HG02798 (cell line): ENCODE measurements around the gene ARL14EPL.
"Not testable (repeated sequence)": the region's sequence is repeated elsewhere in the genome, so short reads cannot be mapped to it uniquely, and the experiment has no call there.

ENCODE experiments used
- ATAC-seq: cut with Tn5 transposase; IDR thresholded peaks from one replicate; pipeline ENCODE4 v1.9.1; 2021; ENCODE audit warnings: mild to moderate bottlenecking; ENCODE audit not compliant: unreplicated experiment, poor library complexity

The ARL14EPL gene

DNA sequence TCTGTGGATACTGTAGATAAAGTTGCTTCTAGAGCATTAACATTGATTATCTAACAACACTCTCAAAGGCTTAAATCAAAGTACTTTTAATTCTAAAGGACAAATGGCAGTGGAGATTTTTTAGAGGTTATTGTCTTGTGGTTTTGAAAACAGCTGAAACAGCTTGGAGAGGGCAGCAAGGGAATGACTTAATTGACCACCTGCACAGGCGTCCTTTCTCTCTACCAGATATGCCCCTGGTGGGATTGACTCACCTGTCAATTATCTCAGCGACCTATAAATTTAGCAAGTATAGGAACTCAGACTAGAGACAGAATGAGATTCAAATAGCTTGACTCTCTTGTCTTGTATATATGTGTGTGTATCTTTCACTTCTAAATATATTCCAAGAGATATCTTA, 13.5 kb downstream of the ARL14EPL start:
- ATAC-seq: no peak

DNA sequence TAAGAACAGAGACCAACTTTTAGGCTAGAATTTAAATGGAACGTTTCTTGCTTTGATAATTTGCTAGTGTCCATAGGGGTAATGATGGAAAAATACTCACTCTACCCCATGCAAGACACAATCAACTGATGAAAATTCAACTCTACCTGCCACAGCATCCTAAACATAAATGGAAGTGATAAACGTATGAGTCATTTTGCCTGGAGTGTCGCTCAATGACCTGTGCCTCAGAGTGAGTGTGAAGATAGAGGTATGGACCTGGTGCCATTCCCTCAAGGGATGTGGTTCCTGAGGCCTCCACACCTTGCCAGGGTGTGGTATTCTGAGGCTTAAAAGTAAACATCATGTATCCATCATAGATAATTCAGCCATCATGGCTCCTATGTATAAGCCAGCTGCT, 14.0 kb downstream of the ARL14EPL start:
- ATAC-seq: no peak

DNA sequence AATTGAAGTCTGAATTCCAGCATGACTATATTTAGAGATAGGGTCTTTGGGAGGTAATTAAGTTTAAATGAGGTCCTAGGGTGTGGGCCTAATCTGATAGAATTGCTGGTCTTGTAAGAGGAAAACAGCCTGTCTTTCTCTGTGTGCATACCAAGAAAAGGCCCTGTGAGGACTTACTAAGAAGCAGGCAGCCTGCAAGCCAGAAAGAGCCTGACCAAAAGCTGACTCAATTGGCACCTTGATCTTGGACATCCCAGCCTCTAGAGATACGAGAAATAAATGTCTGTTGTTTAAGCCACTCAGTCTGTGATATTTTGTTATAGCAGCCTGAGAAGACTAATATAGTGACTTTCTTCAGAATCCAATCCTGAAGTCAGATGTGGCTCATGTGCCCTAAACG, 14.6 kb downstream of the ARL14EPL start:
- ATAC-seq: no peak

DNA sequence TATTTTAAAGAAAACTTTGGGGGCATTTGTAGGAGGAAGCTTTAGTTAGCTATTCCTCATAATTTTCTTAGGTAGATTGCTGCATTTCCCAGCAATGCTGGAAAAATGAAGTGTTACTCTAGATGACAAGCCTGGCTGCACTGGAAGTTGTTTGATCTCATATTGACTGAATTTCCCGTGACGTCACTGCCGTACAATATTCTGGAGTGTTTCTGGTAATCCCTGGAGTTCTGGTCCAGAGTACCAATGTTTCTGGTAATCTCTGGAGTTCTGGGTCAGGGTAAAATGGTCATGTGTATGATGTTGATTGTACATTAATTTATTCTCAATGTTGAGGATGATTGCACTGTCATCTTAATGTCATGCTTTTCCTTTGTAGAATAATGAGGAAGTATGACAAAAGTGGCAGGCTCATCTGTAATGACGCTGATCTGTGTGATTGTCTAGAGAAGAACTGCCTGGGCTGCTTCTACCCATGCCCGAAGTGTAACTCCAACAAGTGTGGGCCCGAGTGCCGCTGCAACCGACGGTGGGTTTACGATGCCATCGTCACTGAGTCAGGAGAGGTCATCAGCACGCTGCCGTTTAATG, 26.2 kb downstream of the ARL14EPL start:
- no peak for ATAC-seq

DNA sequence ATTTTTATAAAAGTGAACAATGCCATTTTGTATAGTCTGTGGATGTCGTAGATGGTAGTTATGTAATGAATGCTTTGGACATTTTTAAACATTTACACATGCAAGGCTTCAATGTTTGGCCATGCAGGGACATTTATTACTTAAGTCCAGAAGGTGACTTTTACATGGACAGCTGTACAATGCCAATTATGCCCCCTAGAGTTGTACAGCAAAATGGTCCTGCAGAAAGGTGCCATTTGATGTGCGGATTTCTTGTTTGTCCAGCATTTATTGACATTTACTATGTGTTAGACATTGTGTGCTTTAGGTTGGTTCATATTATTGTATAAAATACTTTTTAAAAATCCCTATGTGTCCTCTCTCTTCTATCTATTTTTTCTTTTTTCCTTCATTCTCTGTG, 30.1 kb downstream of the ARL14EPL start:
- ATAC-seq: no peak

DNA sequence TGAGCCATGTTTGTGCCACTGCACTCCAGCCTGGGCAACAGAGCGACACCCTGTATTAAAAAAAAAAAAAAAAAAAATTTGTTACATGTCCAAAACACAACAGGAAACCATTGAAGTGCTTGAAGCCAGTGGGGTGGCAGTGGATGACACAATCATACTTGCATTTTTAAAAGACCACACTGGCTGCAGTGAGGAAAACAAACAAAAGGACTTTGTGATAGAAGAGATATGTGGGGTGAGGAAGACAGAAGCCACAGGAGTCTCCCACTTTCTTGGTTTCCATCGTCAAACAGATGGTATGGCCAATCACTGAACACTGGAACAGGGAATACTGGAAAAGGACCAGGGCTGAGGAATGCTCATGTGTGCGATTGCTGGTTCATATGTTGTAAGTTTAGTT, 31.7 kb downstream of the ARL14EPL start:
- no peak for ATAC-seq

DNA sequence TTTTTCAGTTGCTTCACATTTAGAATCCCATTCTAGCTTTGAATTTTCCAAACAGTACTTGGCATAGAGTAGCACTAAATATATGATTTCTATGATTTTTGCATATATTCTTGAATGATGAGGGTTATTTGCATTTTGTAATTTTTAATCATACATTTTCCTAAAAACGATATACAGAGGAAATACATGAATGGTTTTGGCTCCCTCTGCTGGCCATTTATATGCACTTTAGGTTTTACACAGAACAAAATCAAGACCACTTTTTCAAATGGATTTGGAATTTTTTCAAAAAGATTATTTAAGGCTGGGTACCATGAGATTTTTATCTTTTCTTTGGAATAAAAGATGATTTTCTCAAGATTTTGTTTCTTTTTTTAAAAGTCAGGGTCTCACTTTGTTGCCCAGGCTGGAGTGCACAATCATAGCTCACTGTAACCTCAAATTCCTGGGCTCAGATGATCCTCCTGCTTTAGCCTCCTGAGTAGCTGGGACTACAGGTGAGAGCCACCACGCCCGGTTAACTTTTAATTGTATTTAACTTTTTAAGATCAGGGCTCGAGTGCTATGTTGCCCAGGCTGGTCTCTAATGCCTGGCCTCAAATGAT, 35.9 kb downstream of the ARL14EPL start:
- peak; percentile 50 for ATAC-seq

DNA sequence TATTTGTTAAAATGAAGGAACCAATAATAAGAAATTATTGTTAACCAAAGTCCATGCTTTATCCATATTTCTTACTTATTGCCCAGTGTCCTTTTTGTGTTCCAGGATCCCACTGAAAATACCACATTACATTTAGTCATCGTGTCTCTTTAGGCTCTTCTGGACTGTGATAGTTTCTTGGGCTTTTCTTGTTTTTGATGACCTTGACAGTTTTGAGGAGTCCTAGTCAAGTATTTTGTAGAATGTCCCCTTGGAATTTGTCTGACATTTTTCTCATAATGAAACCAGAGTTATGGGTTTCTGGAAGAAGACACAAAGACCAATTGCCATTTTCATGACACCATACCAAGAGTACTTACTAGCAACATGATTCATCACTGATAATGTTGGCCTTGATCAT, 38.9 kb downstream of the ARL14EPL start:
- ATAC-seq: no peak

DNA sequence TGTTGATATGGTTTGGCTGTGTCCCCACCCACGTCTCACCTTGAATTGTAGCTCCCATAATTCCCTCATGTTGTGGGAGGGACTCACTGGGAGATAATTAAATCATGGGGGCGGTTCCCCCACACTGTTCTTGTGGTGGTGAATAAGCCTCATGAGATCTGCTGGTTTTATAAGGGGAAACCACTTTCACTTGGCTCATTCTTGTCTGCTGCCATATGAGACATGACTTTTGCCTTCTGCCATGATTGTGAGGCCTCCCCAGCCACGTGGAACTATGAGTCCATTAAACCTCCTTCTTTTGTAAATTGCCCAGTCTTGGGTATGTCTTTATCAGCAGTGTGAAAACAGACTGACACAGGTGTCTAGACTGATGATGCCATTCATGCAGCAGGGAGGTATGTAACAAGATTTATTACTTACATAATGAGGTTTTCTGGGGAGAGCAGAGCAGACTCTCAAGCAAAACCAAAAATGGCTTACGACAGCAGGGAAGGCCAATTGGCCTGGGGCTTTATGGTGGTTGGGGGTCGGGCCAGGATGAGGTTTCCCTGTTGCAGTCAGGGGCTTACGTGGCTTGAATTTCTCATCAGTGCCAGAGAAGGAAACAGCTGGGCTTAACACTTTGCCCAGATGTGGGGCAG, 43.0 kb downstream of the ARL14EPL start:
- no peak for ATAC-seq

DNA sequence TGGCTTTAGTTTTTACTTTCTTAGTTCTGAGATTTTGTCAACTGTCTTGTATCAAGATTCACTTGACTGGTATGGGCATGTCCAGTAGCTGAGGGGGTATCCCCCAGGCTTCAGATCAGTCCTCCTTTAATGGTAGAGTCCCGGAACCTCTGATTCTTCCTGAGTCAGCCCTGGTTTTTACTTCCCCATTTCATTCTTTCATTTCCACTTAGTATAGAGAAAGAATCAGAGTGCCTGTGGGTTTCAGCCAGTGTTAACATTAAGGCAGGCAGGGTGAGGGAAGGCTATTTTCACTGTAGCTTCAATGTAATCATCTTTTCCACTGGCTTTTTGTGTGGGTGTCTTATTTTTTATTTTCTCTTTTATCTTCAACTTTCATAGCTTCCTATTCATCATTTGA, 44.2 kb downstream of the ARL14EPL start:
- ATAC-seq: peak; percentile 98

DNA sequence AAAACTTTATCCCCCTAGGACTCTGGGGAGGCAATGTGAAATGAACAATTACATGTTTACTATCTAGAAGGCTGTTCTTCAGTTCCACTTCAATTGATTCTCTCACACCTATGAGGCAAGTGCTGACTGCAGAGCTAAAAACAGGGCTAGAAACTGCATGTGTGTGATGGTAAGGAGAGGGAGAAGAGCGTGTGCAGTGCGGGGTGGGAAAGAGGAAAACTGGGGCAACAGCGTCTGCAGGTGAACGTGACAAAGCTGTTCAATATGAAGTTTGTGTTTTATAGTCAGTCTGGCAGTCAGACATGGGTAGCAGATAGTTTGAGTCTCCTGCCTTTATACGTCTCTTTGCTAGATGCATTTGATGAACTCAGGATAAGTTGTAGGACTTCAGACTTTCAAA, 45.9 kb downstream of the ARL14EPL start:
- no peak for ATAC-seq

DNA sequence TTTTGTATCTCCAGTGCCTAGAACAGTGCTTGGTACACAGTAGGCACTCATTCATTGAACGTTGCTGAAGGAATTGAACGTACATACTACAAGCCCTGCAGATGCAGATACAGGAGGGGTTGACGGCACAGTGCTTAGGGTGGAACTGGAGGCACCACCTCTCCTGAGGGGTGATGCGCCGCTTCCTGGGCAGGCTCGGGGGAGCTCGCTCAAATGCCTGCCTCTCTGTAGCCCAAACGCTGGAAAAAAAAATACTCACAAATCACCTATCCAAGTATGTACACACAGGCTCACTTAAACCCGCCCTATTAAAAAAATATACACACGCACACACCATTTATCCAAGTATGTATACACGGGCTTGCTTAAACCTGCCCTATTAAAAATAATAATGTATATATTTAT, 52.0 kb downstream of the ARL14EPL start:
- peak; percentile 35 for ATAC-seq

DNA sequence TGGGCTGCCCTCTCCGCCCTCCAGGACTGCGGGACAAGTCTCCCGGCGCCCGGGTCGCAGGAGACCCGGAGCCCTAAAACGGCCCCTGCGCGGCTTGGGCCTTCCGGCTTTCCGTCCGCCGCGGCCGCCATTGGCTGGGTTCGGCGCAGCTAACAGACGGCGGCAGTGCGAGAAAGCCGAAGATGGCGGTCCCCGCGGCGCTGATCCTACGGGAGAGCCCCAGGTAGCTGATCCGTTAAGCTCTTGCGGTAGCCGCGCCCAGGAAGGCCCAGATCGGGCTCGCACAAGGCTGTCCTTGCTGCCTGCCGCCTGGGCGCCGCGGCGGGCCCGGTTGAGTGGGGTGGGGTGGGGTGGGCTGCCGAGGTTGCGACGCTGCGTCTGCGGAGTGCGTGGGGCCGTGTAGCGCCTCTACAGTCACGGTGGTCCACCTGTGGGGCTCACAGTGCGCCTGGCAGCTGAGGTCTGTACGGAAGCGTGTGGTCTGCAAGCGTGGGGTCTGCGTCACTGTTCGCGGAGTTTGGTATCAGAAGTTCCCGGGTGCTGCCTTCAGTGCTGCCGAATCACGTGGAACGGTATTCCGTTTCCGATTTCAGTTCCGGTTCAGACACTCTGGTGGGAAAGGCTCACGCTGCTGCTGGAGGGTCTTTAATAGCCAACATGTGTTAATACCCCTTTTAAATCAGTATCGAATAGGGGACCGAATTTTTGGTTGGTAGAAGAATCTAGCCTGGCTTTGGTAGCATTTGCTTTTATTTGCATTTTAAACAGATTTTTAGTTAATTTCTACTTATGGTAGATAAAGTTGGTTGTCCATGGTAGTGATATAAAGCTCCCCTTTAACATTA, 52.8 kb downstream of the ARL14EPL start, which contains the start of gene COMMD10:
Gene COMMD10, plus strand, starts transcription at position 155 of the 845 bp plus-strand sequence.
- ATAC-seq: peak; percentile 89

DNA sequence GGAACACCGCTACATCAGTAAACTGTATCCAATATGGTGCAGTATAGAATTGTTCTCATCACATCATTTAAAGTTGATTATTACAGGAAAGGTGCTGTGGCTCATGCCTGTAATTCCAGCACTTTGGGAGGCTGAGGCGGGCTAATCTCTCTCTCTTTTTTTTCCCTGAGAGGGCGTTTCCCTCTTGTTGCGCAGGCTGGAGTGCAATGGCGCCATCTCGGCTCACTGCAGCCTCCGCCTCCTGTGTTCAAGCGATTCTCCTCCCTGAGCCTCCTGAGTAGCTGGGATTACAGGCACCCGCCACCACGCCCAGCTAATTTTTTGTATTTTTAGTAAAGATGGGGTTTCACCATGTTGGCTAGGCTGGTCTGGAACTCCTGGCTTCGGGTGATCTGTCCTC, 54.0 kb downstream of the ARL14EPL start:
- ATAC-seq: not testable (repeated sequence)

DNA sequence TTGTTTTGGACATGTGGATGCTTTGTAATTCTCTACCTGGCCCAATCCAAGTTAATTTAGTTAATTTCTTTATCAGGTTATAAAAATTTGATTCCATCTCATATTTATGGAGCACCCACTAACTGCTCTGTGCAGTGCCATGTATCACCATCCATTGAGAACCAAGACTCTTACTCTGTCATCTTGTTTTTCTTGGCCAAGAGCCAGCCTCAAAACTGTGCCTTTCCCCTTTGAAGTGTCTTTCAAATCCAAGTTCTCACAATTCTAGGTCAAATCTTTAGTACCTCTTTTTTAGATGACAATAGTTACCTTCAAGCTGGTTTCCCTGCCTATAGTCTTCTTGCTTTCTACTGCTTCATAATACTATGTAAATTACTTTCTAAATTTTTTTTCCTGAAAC, 55.8 kb downstream of the ARL14EPL start:
- ATAC-seq: no peak

DNA sequence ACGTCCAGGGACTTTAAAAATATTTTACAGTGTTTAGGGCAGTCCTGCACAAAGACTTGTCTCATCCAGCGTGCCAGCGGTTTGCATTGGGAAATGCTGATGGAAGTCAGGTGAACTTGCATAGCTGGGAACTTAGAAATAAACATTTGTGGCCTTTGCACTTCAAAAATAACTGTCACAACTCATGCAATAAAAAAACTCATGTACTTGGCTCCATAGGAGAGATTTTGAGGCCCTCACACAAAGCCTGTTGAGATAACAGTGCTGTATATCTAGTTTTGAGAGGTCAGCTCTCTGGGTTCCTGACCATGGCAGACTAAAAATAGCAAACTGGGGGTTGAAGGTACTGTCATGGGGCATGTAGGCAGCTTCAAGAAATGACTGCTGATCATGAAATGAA, 58.0 kb downstream of the ARL14EPL start:
- ATAC-seq: no peak

DNA sequence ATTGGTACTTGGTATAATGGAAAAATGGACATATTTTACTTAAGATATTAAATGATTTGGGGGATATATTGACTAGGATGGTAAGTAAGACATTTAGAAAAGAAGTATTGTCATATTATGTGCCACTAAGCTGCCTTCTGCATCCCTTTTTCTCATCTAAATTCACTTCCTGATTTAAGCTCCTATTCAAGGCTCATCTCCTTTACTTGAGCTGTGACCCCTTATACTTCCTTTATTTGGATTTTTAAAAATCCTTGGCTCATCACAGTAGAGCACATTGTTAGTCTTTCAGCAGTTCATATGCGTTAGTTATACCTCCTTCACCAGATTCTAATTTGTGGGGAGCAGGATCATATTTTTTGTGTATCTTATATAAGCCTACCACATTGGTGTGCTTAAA, 59.1 kb downstream of the ARL14EPL start:
- ATAC-seq: no peak

DNA sequence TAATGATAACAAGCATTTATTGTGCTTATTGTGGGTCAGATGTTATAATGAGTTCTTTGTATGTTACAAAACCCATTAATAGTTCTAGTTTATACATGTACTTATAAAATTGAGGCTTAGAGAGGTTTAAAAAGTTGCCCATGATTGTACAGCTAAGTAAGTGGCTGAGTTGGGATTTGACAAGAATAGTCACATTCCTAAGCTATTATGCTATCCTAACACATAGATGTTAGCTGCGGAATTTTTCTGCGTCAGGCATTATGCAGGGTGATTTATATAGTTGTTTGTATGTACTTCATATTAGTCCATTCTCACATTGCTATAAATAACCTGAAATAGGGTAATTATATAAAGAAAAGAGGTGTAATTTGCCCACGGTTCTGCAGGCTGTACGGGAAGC, 65.0 kb downstream of the ARL14EPL start:
- ATAC-seq: no peak

DNA sequence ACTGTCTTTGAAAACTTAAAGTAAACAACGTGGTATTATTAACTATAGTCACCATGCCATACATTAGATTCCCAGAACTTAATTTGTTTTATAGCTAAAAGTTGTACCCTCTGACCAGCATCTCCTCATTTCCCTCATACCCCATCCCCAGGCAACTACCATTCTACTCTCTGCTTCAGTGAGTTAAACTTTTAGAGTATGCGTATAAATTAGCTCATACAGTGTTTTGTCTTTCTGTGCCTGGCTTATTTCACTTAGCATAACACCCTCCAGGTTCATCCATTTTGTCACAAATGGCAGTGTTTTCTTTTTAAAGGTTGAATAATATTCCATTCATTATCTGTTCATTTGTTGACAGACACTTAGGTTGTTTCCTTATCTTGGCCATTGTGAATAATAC, 66.7 kb downstream of the ARL14EPL start:
- ATAC-seq: no peak

DNA sequence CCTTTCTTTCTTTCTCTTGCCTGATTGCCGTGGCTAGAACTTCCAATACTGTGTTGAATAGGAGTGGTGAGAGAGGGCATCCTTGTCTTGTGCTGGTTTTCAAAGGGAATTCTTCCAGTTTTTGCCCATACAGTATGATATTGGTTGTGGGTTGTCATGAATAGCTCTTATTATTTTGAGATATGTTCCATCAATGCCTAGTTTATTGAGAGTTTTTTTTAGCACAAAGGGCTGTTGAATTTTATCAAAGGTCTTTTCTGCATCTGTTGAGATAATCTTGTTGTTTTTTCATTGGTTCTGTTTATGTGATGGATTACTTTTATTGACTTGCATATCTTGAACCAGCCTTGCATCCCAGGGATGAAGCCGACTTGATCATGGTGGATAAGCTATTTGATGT, 72.7 kb downstream of the ARL14EPL start:
- not testable (repeated sequence) for ATAC-seq
